T47D (cell line): ENCODE measurements around the gene TET1.
"Not testable (repeated sequence)": the region's sequence is repeated elsewhere in the genome, so short reads cannot be mapped to it uniquely, and the experiment has no call there.

Experiments
- DNase-seq, 2 experiments: peaks; one replicate each; pipeline versions ENCODE4 v3.0.0 to v3.0.0-alpha.2; 2011 to 2012; ENCODE audit warnings: low read depth in 1 of 2, low spot score in 1 of 2
- JUND ChIP-seq: IDR thresholded peaks from 2 replicates; pipeline ENCODE4 v1.6.1; 2012; ENCODE audit warnings: low read depth
- in situ Hi-C: cut with HindIII; loops from 2 replicates; pipeline ENCODE4 v1.10.0; 2016; ENCODE audit warnings: low sequenced_read_pairs, low pct_unique_long_range_greater_than_20kb

TET1 gene

GRCh38 chr10:68717435-68717834, 157.3 kb downstream of the TET1 start:
- no peak for TF ChIP-seq JUND
- DNase-seq, result no peak
- in situ Hi-C loops, result no loop called here

DNA sequence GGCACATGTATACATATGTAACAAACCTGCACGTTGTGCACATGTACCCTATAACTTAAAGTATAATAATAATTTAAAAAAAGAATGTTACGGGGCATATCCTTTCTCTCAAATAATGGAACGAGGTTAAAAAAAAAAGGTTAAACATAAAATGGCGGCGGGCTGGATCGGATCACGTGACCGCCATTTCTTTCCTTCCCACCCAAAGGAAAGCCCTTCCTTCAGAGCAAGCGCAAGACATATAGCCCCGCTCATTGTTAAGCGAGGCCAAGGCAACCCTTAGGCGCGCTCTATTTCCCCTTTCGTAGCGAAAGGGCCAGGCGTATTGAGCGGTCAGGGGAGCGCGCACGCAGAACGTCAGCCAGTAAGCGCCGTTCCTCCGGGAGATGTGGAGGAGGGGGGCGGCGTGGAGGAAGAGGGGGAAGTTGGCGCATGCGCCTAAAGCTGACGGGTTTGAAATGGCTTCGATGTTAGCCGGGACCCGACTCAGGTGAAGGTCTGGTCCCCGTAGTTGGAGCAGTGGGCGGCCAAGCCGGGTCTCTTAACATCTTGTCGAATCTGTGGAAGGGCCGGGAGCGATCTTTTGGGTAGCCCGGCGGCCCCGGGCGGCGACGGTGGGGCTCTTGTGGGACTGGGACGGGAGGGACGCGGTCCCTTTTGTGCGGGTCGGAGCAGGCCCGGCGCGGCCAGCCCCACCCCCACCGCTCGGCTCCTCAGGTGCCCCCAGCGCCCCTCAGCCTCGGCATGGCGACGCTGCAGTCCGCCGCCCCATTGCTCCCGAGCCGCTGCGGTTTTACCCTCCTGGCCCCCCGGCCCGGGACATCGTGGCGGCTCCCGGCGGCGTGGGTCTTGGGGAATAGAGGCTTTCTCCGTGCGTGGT, 160.9 kb downstream of the TET1 start, which contains the start of gene CCAR1:
CCAR1 (plus strand) TSS at position 447 of the 880 bp plus-strand sequence. CDS start 1,266 bp downstream, outside the sequence.
- in situ Hi-C loops, result no loop called here
- DNase-seq, result peak; percentile 97 to 99
- no peak for TF ChIP-seq JUND

DNA sequence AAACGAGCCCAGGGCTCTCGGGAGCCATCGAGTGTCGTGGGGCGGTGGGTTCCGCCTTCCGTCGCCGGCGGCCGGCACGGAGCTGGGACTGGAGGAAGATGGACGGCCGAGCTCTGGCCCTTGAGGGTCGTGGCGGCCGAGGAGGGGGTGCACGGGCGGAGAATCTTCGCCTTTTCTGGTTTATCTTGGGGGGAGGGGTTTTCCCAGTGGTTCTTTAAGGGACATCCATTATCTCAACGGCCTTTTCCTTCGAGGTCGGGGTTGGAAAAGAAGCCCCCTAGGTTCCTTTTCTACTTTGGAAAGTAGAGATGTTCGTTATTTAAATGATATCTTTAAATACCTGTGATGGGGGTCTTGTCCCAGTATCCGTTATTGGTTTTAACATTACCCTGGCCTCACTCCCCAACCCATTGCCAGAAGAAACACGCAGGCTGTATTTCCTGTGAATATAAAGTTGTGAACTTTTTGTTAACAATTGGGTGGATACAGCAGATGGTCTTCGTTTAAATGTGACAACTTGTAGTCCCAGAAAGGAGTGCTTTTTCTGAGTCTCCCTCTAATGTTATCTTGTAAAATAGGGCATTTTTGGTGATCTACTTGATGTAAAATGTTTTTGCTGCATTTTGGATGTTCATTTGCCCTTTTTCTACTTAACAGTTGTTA, 161.7 kb downstream of the TET1 start:
- TF ChIP-seq JUND, result no peak
- peak in 1 of 2 experiments; percentile 16 for DNase-seq
- in situ Hi-C loops, result no loop called here

GRCh38 chr10:68725016-68725415, 164.9 kb downstream of the TET1 start:
- in situ Hi-C loops, result no loop called here
- no peak for DNase-seq
- no peak for TF ChIP-seq JUND

DNA sequence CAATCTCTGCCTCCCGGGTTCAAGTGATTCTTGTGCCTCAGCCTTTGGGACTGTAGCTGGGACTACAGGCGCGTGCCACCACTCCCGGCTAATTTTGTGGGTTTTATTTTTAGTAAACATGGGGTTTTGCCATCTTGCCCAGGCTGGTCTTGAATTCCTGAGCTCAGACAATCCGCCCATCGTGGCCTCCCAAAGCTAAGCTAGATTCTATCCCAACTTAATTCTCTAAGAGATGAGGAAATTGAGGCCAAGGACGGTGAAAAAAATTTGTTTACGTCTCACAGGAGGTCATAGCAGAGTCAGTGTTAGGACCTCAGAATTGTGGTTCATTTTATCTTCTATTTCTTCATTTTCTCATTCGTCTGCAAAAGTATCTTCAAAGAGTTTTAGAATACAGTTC, 167.0 kb downstream of the TET1 start:
- no peak for TF ChIP-seq JUND
- in situ Hi-C loops, result no loop called here
- DNase-seq, result no peak

DNA sequence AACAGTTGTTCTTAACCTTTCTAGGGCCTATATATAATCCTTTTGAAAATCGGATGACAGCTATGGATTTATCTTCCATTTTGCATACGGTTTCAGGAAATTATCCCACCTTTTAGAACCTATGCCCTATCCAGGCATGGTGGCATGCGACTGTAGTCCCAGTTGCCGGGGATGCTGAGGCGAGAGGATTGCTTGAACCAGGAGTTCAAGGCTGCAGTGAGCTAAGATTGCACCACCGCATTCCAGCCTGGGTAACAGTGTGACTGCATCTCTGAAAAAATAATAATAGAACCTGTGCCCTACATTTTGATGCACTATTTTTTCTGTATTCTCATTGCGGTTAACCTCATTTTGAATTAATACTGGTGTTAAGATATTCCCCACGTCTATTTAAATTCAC, 172.5 kb downstream of the TET1 start:
- TF ChIP-seq JUND, result no peak
- no peak for DNase-seq
- in situ Hi-C loops, result no loop called here

DNA sequence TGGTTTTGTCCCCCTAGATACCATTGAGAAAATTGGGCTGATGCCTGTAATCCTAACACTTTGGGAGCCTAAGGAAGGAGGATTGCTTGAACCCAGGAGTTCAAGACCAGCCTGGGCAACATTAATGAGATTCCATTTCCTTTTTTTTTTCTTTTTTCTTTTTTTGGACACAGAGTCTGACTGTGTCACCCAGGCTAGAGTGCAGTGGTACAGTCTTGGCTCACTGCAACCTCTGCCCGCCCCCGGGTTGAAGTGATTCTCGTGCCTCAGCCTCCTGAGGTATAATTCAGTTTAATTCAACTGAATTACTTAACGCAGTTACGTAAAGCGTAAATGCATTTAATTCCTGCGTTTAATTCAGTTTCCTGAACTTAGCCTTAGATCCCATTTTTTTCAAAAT, 174.2 kb downstream of the TET1 start:
- in situ Hi-C loops, result no loop called here
- DNase-seq, result no peak
- no peak for TF ChIP-seq JUND

DNA sequence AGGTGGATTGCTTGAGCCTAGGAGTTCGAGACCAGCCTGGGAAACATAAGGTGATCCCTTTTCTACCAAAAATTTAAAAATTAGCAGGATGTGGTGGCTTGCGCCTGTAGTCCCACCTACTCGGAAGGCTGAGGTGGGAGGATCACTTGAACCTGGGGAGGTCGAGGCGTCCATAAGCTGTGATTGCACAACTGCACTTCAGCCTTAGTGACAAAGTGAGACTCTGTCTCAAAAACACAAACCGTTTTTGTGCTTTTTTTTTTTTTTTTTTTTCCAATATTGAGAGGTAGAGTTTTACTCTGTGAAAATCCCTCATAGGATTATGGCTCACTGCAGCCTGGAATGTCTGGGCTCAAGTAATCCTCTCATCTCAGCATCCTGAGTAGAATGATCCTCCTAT, 175.0 kb downstream of the TET1 start:
- no peak for DNase-seq
- in situ Hi-C loops, result no loop called here
- TF ChIP-seq JUND, result no peak

DNA sequence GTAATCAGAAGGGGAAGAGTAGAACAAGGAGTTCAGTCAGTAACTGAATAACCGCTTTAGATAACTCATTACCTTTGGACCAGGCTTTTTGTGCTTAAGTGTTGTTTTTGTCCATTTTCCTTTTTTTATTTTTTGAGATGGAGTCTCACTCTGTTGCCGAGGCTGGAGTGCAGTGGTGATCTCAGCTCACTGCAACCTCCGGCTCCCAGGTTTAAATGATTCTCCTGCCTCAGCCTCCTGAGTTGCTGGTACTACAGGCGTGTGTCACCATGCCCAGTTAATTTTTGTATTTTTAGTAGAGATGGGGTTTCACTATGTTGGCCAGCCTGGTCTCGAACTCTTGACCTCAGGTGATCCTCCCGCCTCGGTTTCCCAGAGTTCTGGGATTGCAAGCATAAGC, 175.6 kb downstream of the TET1 start:
- in situ Hi-C loops, DNase-seq: not testable (repeated sequence)

- in situ Hi-C loops, DNase-seq: not testable (repeated sequence)
Measured at GRCh38 chr10:68740676-68741075, 180.5 kb downstream of the TET1 start.

- DNase-seq, result no peak
- TF ChIP-seq JUND, result no peak
- in situ Hi-C loops, result no loop called here
Measured at GRCh38 chr10:68742397-68742796, 182.3 kb downstream of the TET1 start.
